PC-3 (cell line): ENCODE data around the gene PIEZO2. TPM values are rescaled to one million over a fixed set of nuclear protein-coding genes. Genes with fewer than 3 reads are reported as not detected.

Source experiments
- ATAC-seq: fragments of 200-7000 bp; cut with Tn5 transposase; 2 replicates; pipeline ENCODE4 v1.9.1; 2020; ENCODE audit warnings: mild to moderate bottlenecking, moderate library complexity
- BruUV-seq: library from RNA; stranded (reverse); fragments of 400-500 nt; replicated peaks from 2 replicates; lab custom pipeline; 2021; lab: Mats Ljungman, UMichigan
- CTCF ChIA-PET: fragments of 300-600 bp; sonication (Branson Sonifier 250); formaldehyde crosslinking; loops from one replicate; lab custom pipeline; 2022; ENCODE audit warnings: antibody characterized with exemption; lab: Charles Lee
- POLR2A ChIA-PET: fragments of 300-600 bp; sonication (Branson Sonifier 250); formaldehyde crosslinking; loops from one replicate; lab custom pipeline; 2022; ENCODE audit warnings: antibody characterized with exemption; ENCODE audit not compliant: unreplicated experiment; lab: Charles Lee
- DNase-seq: peaks from one replicate; pipeline ENCODE4 v3.0.0-alpha.2; 2015
- H2AFZ ChIP-seq: fragments of 300-600 bp; sonication (generic); 2 replicates; pipeline ENCODE4 v1.6.0; 2016; ENCODE audit warnings: antibody characterized with exemption, low read length
- H3F3A ChIP-seq: fragments of 300-600 bp; sonication (generic); one replicate; pipeline ENCODE4 v1.6.0; 2017; ENCODE audit warnings: antibody characterized with exemption, low read length, control low read depth, mild to moderate bottlenecking; ENCODE audit not compliant: unreplicated experiment
- H3K27ac ChIP-seq: fragments of 300-600 bp; sonication (generic); 2 replicates; pipeline ENCODE4 v1.5.1; 2016; ENCODE audit warnings: mild to moderate bottlenecking, low read length
- H3K27me3 ChIP-seq: fragments of 300-600 bp; sonication (generic); 2 replicates; pipeline ENCODE4 v1.6.1; 2016; ENCODE audit warnings: low read length, mixed read lengths
- H3K36me3 ChIP-seq: fragments of 300-600 bp; sonication (generic); 2 replicates; pipeline ENCODE4 v1.6.1; 2016; ENCODE audit warnings: low read depth, mixed run types, low read length, mixed read lengths
- H3K4me1 ChIP-seq: fragments of 300-600 bp; sonication (generic); 2 replicates; pipeline ENCODE4 v1.5.1; 2016; ENCODE audit warnings: low read length; ENCODE audit not compliant: insufficient read depth
- H3K4me2 ChIP-seq: fragments of 300-600 bp; sonication (generic); 2 replicates; pipeline ENCODE4 v1.6.0; 2016; ENCODE audit warnings: low read length
- H3K4me3 ChIP-seq: fragments of 300-600 bp; sonication (generic); 2 replicates; pipeline ENCODE4 v1.5.1; 2016; ENCODE audit warnings: mild to moderate bottlenecking, low read length, mixed read lengths
- H3K79me2 ChIP-seq: fragments of 300-600 bp; sonication (generic); 2 replicates; pipeline ENCODE4 v1.6.1; 2017; ENCODE audit warnings: low read length, mixed read lengths
- H3K9ac ChIP-seq: fragments of 300-600 bp; sonication (generic); 2 replicates; pipeline ENCODE4 v1.6.0; 2016; ENCODE audit warnings: mild to moderate bottlenecking, low read length
- H3K9me2 ChIP-seq: fragments of 300-600 bp; sonication (generic); replicated peaks from 2 replicates; pipeline ENCODE4 v1.6.1; 2016; ENCODE audit warnings: mixed run types, low read length, mixed read lengths
- H3K9me3 ChIP-seq: fragments of 300-600 bp; sonication (generic); 2 replicates; pipeline ENCODE4 v1.6.1; 2016; ENCODE audit warnings: low read length, mixed read lengths
- H4K20me1 ChIP-seq: fragments of 300-600 bp; sonication (generic); 2 replicates; pipeline ENCODE4 v1.6.1; 2016; ENCODE audit warnings: low read length, mixed read lengths
- CTCF ChIP-seq: fragments of 300-600 bp; sonication (generic); conservative IDR thresholded peaks from 2 replicates; pipeline ENCODE4 v1.5.1; 2017; ENCODE audit warnings: antibody characterized with exemption, low read depth, mild to moderate bottlenecking, low read length
- EZH2 ChIP-seq: fragments of 300-600 bp; sonication (generic); IDR thresholded peaks from one replicate; pipeline ENCODE4 v1.6.1; 2017; ENCODE audit warnings: antibody characterized with exemption, mild to moderate bottlenecking, low read length; ENCODE audit not compliant: unreplicated experiment
- EZH2phosphoT487 ChIP-seq: fragments of 300-600 bp; sonication (generic); IDR thresholded peaks from 2 replicates; pipeline ENCODE4 v1.6.1; 2018; ENCODE audit warnings: mild to moderate bottlenecking, antibody characterized with exemption, low read length, borderline replicate concordance
- intact Hi-C: fragments of 100-400 bp; cut with micrococcal nuclease; formaldehyde crosslinking; loops from 2 replicates; pipeline ENCODE4 v1.9.0; 2023
- total RNA-seq: library from RNA; depleted of rRNA; stranded (reverse); fragments of >200 nt; gene quantifications from 2 replicates; pipeline ENCODE4 v1.2.3, GENCODE V29; 2014

Gene PIEZO2
- total RNA-seq, 1 experiment from 2014 or later: not detected

- CTCF ChIA-PET: no interaction called here
- intact Hi-C loops: no loop called here
Measured at GRCh38 chr18:10687161-10687925, 462.0 kb downstream of the PIEZO2 start.

GRCh38 chr18:10686308-10686707, 463.1 kb downstream of the PIEZO2 start:
- DNase-seq: no peak
- H3K4me1 ChIP-seq: no peaks in the 10 kb centered on the region
- no peaks in the 10 kb centered on the region for H3F3A ChIP-seq
- no peak for ATAC-seq
- no peak overlapping the region for H3K9ac ChIP-seq
- no peaks in the 10 kb centered on the region for H3K9me2 ChIP-seq
- intact Hi-C loops: no loop called here
- H4K20me1 ChIP-seq: no peaks in the 10 kb centered on the region
- H3K9me3 ChIP-seq: no peaks in the 10 kb centered on the region
- BruUV-seq: no TSS peak
- TF ChIP-seq EZH2 (no peak), EZH2phosphoT487 (no peak), CTCF (no peak)
- no peaks in the 10 kb centered on the region for H3K79me2 ChIP-seq
- H3K4me2 ChIP-seq: no peak overlapping the region
- no peak overlapping the region for H3K4me3 ChIP-seq
- POLR2A ChIA-PET: no interaction called here
- no peaks in the 10 kb centered on the region for H3K36me3 ChIP-seq
- H3K27ac ChIP-seq: no peak overlapping the region
- CTCF ChIA-PET: no interaction called here
- H3K27me3 ChIP-seq: peaks cover 72% of the 10 kb centered on the region
- H2AFZ ChIP-seq: no peak overlapping the region

More at GRCh38 chr18:10687161-10687925, 462.0 kb downstream of the PIEZO2 start:
- Histone ChIP-seq H3K27me3 (peaks cover 67% of the 10 kb centered on the region), H3K36me3 (no peaks in the 10 kb centered on the region), H3K4me3 (no peak overlapping the region), H3K9me3 (no peaks in the 10 kb centered on the region), H3K9me2 (no peaks in the 10 kb centered on the region), H3F3A (no peaks in the 10 kb centered on the region), H3K4me1 (no peaks in the 10 kb centered on the region), H4K20me1 (no peaks in the 10 kb centered on the region), H3K79me2 (no peaks in the 10 kb centered on the region), H3K9ac (no peak overlapping the region), H3K27ac (no peak overlapping the region), H3K4me2 (no peak overlapping the region), H2AFZ (no peak overlapping the region)
- POLR2A ChIA-PET: no interaction called here
- BruUV-seq: no TSS peak
- DNase-seq (no peak), ATAC-seq (no peak)
- TF ChIP-seq EZH2: no peak
- no peak for TF ChIP-seq CTCF

GRCh38 chr18:10685484-10685883, 463.9 kb downstream of the PIEZO2 start:
- POLR2A ChIA-PET: no interaction called here
- peaks cover 67% of the 10 kb centered on the region for H3K27me3 ChIP-seq

More at GRCh38 chr18:10685484-10685883, 463.9 kb downstream of the PIEZO2 start:
- no peak overlapping the region for H3K9ac ChIP-seq
- H3K4me3 ChIP-seq: no peak overlapping the region
- no peaks in the 10 kb centered on the region for H3K9me3 ChIP-seq
- H3K36me3 ChIP-seq: no peaks in the 10 kb centered on the region
- no peak overlapping the region for H3K4me2 ChIP-seq
- no peak for ATAC-seq
- CTCF ChIA-PET: no interaction called here
- H3F3A ChIP-seq: no peaks in the 10 kb centered on the region
- no peaks in the 10 kb centered on the region for H3K79me2 ChIP-seq
- no peaks in the 10 kb centered on the region for H3K4me1 ChIP-seq
- no peak overlapping the region for H3K27ac ChIP-seq
- intact Hi-C loops: no loop called here
- TF ChIP-seq EZH2 (no peak), CTCF (no peak), EZH2phosphoT487 (no peak)
- H4K20me1 ChIP-seq: no peaks in the 10 kb centered on the region
- H2AFZ ChIP-seq: no peak overlapping the region
- no peaks in the 10 kb centered on the region for H3K9me2 ChIP-seq
- BruUV-seq: no TSS peak
- no peak for DNase-seq
